Stomach (tissue), 9 donors: Measurements from ENCODE around the gene FRY. TPM values are rescaled to one million over a fixed set of nuclear protein-coding genes. Genes with fewer than 3 reads are reported as not detected.

Experiments
- DNase-seq, 2 donors: peaks; one replicate each; pipeline versions ENCODE4 v3.0.0 to v3.0.0-alpha.2; 2013 to 2019
- H3K27ac ChIP-seq, 5 donors: fragments of 200-600 bp in 4 of 5; sonication (generic) in 4 of 5; one replicate each; pipeline ENCODE4 v1.5.1; 2013 to 2019; ENCODE audit warnings: mild to moderate bottlenecking in 1 of 5, moderate library complexity in 1 of 5
- H3K27me3 ChIP-seq, 3 donors: fragments of 200-600 bp; sonication (generic); one replicate each; pipeline ENCODE4 v1.5.1; 2017 to 2019; ENCODE audit warnings: mixed run types in 1 of 3
- H3K36me3 ChIP-seq, 4 donors: fragments of 200-600 bp; sonication (generic); 1 replicate in 3 of 4; 2 replicates in 1 of 4; pipeline ENCODE4 v1.5.1; 2016 to 2019
- H3K4me1 ChIP-seq, 4 donors: fragments of 200-600 bp; sonication (generic); one replicate each; pipeline ENCODE4 v1.5.1; 2016 to 2019
- H3K4me3 ChIP-seq, 4 donors: fragments of 200-600 bp; sonication (generic) in 3 of 4; one replicate each; pipeline ENCODE4 v1.5.1; 2016 to 2019; ENCODE audit warnings: mild to moderate bottlenecking in 1 of 4
- H3K9me3 ChIP-seq, 4 donors: fragments of 200-600 bp; sonication (generic); one replicate each; pipeline ENCODE4 v1.5.1; 2016 to 2019
- CTCF ChIP-seq, 7 experiments: fragments of 450-650 bp in 4 of 7; fragments of 200-600 bp in 3 of 7; sonication (generic) in 3 of 7; IDR thresholded peaks; one replicate each; pipeline ENCODE4 v1.5.1; 2016 to 2019; ENCODE audit warnings: antibody characterized with exemption in 7 of 7, control low read depth in 2 of 7, mild to moderate bottlenecking in 1 of 7
- EP300 ChIP-seq: sonication (generic); formaldehyde crosslinking; IDR thresholded peaks from one replicate; pipeline ENCODE4 v1.6.1; 2017; ENCODE audit warnings: antibody characterized with exemption
- POLR2A ChIP-seq, 4 donors: fragments of 450-650 bp; IDR thresholded peaks; one replicate each; pipeline ENCODE4 v1.6.1; 2016; ENCODE audit warnings: antibody characterized with exemption in 4 of 4, control low read depth in 2 of 4, mild to moderate bottlenecking in 1 of 4, moderate library complexity in 1 of 4
- POLR2AphosphoS5 ChIP-seq, 3 donors: sonication (generic); formaldehyde crosslinking; IDR thresholded peaks; one replicate each; pipeline ENCODE4 v1.6.1; 2016; ENCODE audit warnings: antibody characterized with exemption in 3 of 3
- WGBS, 5 donors: extraction: QIAGEN DNeasy Blood & Tissue Kit in 3 of 5; methylation state at CpG; one replicate each; pipeline versions ENCODE4 v1.1.5 to v1.1.7; 2013 to 2018; 5-methylcytosine and 5-hydroxymethylcytosine counted together
- intact Hi-C: fragments of 100-400 bp; cut with DNase I; formaldehyde crosslinking; loops from one replicate; pipeline ENCODE4 v1.15.1; 2023; ENCODE audit warnings: low total_unique reads
- polyA plus RNA-seq, 3 donors: library from polyadenylated mRNA; stranded (reverse); fragments of 200-250 nt; gene quantifications; one replicate each; pipeline ENCODE4 v1.2.3, GENCODE V29; 2013
- total RNA-seq, 5 donors: library from RNA; depleted of rRNA; stranded (reverse); fragments of >200 nt; gene quantifications; one replicate each; pipeline versions ENCODE4 v1.1.0 to v1.2.3, GENCODE V29; 2014 to 2016
- donor health status: healthy with polysubstance abuse.
- donor health status: Bipolar disorder and iron deficiency.
- donor health status: healthy.

Gene FRY
- total and polyA plus RNA-seq, 8 donors, result 3.5 to 97.1 (median 16.4) TPM

- H3K9me3 ChIP-seq, result no peaks in the 10 kb centered on the region
- peaks cover 4 to 52% (median 29%) of the 10 kb centered on the region in 4 donors for H3K4me1 ChIP-seq
- no peak for TF ChIP-seq CTCF (IDR thresholded peaks at IDR 0.05)
- no peak for TF ChIP-seq POLR2AphosphoS5 (IDR thresholded peaks at IDR 0.05)
- H3K27ac ChIP-seq, result peak overlapping the region; percentile 83 to 98 (median 84)
- H3K4me3 ChIP-seq, result peak overlapping the region; percentile 24 to 40 (median 32)
- intact Hi-C loops, result no loop called here
- no peak for DNase-seq
- no peaks in the 10 kb centered on the region for H3K27me3 ChIP-seq
- peaks cover 0 to 18% (median 12%) of the 10 kb centered on the region in 4 donors for H3K36me3 ChIP-seq
- 16 to 28% (median 23%) methylated on average over 3 of the region's 3 CpGs for WGBS, 5 donors
These were observed 222.8 kb downstream of the FRY start for GRCh38 chr13:32254416-32254815.

- intact Hi-C loops, result no loop called here
- Histone ChIP-seq H3K4me1 (peaks cover 4 to 52% (median 32%) of the 10 kb centered on the region in 4 donors), H3K4me3 (peak overlapping the region; percentile 24 to 40 (median 32)), H3K9me3 (no peaks in the 10 kb centered on the region), H3K36me3 (peaks cover 0 to 16% (median 5%) of the 10 kb centered on the region in 4 donors), H3K27me3 (no peaks in the 10 kb centered on the region), H3K27ac (peak overlapping the region; percentile 77 to 86 (median 84))
- TF ChIP-seq EP300 (no peak), POLR2A (IDR thresholded peaks at IDR 0.05) (no peak), CTCF (IDR thresholded peaks at IDR 0.05) (no peak), POLR2AphosphoS5 (IDR thresholded peaks at IDR 0.05) (no peak)
- 27 to 55% (median 35%) methylated on average over 10 of the region's 10 CpGs for WGBS, 5 donors
- no peak for DNase-seq
These were observed 223.5 kb downstream of the FRY start for GRCh38 chr13:32254916-32255723.

- peak in 1 of 2 donors; percentile 31 for DNase-seq
- Histone ChIP-seq H3K27ac (peak overlapping the region in 4 of 5 donors; percentile 83 to 86 (median 84)), H3K4me3 (peak overlapping the region; percentile 24 to 40 (median 32)), H3K27me3 (no peaks in the 10 kb centered on the region), H3K4me1 (peaks cover 9 to 56% (median 37%) of the 10 kb centered on the region in 4 donors), H3K36me3 (peaks cover 0 to 12% (median under 1%) of the 10 kb centered on the region in 4 donors), H3K9me3 (no peaks in the 10 kb centered on the region)
- intact Hi-C loops, result no loop called here
- 25 to 47% (median 28%) methylated on average over 6 of the region's 6 CpGs for WGBS, 5 donors
- TF ChIP-seq POLR2A (IDR thresholded peaks at IDR 0.05) (no peak), CTCF (IDR thresholded peaks at IDR 0.05) (no peak), POLR2AphosphoS5 (IDR thresholded peaks at IDR 0.05) (peak in 1 of 3 donors; percentile 3), EP300 (no peak)
These were observed 224.1 kb downstream of the FRY start for GRCh38 chr13:32255724-32256109.

- TF ChIP-seq POLR2A (IDR thresholded peaks at IDR 0.05), result no peak
- no peak for TF ChIP-seq EP300
- no peak for TF ChIP-seq CTCF (IDR thresholded peaks at IDR 0.05)
- no peak for TF ChIP-seq POLR2AphosphoS5 (IDR thresholded peaks at IDR 0.05)
- H3K27ac ChIP-seq, result peak overlapping the region; percentile 9 to 86 (median 84)
- peaks cover 14 to 61% (median 42%) of the 10 kb centered on the region in 4 donors for H3K4me1 ChIP-seq
- 44 to 74% (median 44%) methylated on average over 4 of the region's 4 CpGs for WGBS, 5 donors
- peaks cover 0 to 12% (median 0%) of the 10 kb centered on the region in 4 donors for H3K36me3 ChIP-seq
- H3K27me3 ChIP-seq, result no peaks in the 10 kb centered on the region
- H3K9me3 ChIP-seq, result no peaks in the 10 kb centered on the region
- H3K4me3 ChIP-seq, result peak overlapping the region in 1 of 4 donors; percentile 25
- intact Hi-C loops, result no loop called here
- DNase-seq, result no peak
These were observed 224.7 kb downstream of the FRY start for GRCh38 chr13:32256243-32256642.
